DOHH2 (cell line): ENCODE results near the gene SGPL1.

Experiments
- H3F3A ChIP-seq: fragments of 200-600 bp; sonication (generic), shearing (Covaris generic); 2 replicates; pipeline ENCODE4 v1.6.0; 2016; ENCODE audit warnings: antibody characterized with exemption, mild to moderate bottlenecking; ENCODE audit not compliant: control insufficient read depth, insufficient read depth
- H3K27ac ChIP-seq: fragments of 200-600 bp; sonication (generic); 2 replicates; pipeline ENCODE4 v1.5.1; 2014; ENCODE audit warnings: low read depth, mild to moderate bottlenecking, low read length, moderate library complexity
- H3K27me3 ChIP-seq: fragments of 200-600 bp; sonication (generic); 2 replicates; pipeline ENCODE4 v1.6.1; 2014; ENCODE audit warnings: mild to moderate bottlenecking, low read length, mixed read lengths; ENCODE audit not compliant: control insufficient read depth
- H3K36me3 ChIP-seq: fragments of 200-600 bp; sonication (generic); 2 replicates; pipeline ENCODE4 v1.6.1; 2014; ENCODE audit warnings: mild to moderate bottlenecking, low read length, moderate library complexity, mixed read lengths; ENCODE audit not compliant: control insufficient read depth
- H3K4me1 ChIP-seq: fragments of 200-600 bp; sonication (generic); 2 replicates; pipeline ENCODE4 v1.6.1; 2014; ENCODE audit warnings: mild to moderate bottlenecking, low read length, mixed read lengths; ENCODE audit not compliant: control insufficient read depth
- H3K4me2 ChIP-seq: fragments of 200-600 bp; sonication (generic); 2 replicates; pipeline ENCODE4 v1.6.0; 2014; ENCODE audit warnings: mild to moderate bottlenecking, low read length, moderate library complexity
- H3K4me3 ChIP-seq: fragments of 200-600 bp; sonication (generic); 2 replicates; pipeline ENCODE4 v1.5.1; 2014; ENCODE audit warnings: mild to moderate bottlenecking, low read length, mixed read lengths
- H3K79me2 ChIP-seq: fragments of 200-600 bp; sonication (generic); 2 replicates; pipeline ENCODE4 v1.6.1; 2014; ENCODE audit warnings: mild to moderate bottlenecking, low read length, mixed read lengths; ENCODE audit not compliant: control insufficient read depth
- H3K9me2 ChIP-seq: fragments of 200-600 bp; sonication (generic); replicated peaks from 2 replicates; pipeline ENCODE4 v1.6.1; 2014; ENCODE audit warnings: mild to moderate bottlenecking, low read length, mixed read lengths; ENCODE audit not compliant: control insufficient read depth
- H3K9me3 ChIP-seq: fragments of 200-600 bp; sonication (generic); 2 replicates; pipeline ENCODE4 v1.6.1; 2014; ENCODE audit warnings: antibody characterized with exemption, low read length, mixed read lengths; ENCODE audit not compliant: control insufficient read depth, insufficient read depth
- H4K20me1 ChIP-seq: fragments of 200-600 bp; sonication (generic); 2 replicates; pipeline ENCODE4 v1.6.0; 2014; ENCODE audit warnings: low read depth, mild to moderate bottlenecking, antibody characterized with exemption, low read length, moderate library complexity; ENCODE audit not compliant: control insufficient read depth, insufficient read depth
- EZH2phosphoT487 ChIP-seq: fragments of 200-600 bp; sonication (generic); IDR thresholded peaks from 2 replicates; pipeline ENCODE4 v1.6.1; 2017; ENCODE audit warnings: borderline replicate concordance, mild to moderate bottlenecking, antibody characterized with exemption, low read length, moderate library complexity, mixed read lengths
- TF ChIP-seq, protein P1 (sequence below): fragments of 200-600 bp; sonication (generic); IDR thresholded peaks from one replicate; pipeline ENCODE4 v1.5.1; 2014; ENCODE audit warnings: antibody characterized with exemption, mild to moderate bottlenecking, low read depth, low read length; ENCODE audit not compliant: poor library complexity, severe bottlenecking

SGPL1 gene

DNA sequence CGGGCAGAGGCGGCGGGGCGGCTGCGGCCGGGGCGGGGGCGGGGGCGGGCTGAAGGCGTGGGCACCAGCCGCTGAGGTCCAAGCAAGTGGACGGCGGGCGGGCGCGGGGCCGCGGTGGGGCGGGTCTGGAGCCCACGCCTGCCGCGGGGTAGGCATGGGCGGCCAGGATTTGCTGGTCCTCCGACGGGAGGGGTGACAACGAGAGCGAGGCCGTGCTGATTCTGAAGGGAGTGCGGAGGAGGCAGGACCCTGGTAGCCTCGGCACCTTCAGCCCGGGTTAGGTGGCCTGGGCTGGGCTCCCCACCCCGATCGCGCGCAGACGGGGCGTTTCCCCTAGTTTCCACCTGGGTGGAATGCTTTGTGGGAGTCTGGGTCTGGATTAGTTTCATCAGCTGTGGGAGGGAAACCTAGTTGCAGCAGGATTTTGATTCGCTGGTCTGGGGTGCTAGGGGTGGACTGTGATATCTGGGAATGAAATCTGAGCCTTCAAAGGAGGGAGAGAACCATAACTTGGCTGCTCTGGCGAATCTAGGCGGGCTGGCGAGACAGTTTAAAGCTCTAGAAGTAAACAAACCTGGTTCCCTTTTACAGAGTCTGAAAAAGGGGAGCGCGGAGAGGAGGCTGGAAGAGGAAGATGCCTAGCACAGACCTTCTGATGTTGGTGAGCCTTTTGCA, 609 bp downstream of the SGPL1 start:
- Histone ChIP-seq H3K79me2 (peaks cover 7% of the 10 kb centered on the region), H3K27ac (no peak overlapping the region)

DNA sequence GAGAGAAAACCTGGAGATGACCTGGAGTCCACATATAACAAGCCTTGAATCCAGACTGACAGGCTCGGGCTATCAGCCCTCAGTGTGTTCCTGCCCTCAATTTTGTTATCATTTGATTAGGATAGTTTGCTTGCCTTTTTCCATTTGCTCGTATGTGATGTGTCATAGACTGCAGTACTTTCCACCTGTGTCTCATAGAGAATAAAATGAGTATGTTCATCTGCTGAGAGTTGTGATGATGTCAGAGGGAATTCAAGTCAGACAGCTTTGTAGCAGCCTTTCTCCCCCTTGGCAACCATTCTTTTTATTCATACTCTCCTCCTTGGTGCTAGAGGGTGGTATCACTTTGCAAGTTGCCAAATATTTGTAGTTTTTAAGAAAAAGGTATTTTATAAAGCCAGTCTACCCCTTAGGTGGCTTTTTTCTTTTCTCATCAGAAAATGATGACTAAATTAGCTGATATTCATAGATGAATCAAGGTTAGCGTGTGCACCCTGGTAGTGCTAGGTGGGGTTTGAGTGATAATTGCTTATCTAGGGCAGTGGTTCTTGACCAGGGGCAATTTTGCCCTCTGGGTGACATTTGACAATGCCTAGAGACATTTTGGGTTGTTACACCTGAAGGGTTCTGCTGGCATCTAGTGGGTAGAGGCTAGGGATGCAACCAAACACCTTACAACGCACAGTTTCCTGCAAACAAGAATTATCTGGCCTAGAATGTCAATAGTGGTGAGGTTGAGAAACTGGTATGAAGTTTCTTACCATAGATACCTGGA, 5.4 kb downstream of the SGPL1 start:
- H3K9me2 ChIP-seq: no peaks in the 10 kb centered on the region
- no peak overlapping the region for H3K27ac ChIP-seq
- H3K27me3 ChIP-seq: no peaks in the 10 kb centered on the region
- peaks cover 7% of the 10 kb centered on the region for H3K79me2 ChIP-seq
- H3K36me3 ChIP-seq: peaks cover 7% of the 10 kb centered on the region; the same call in 1 of the 2 replicates
- no peak overlapping the region for H3K4me3 ChIP-seq
- H3K4me2 ChIP-seq: no peak overlapping the region
- no peaks in the 10 kb centered on the region for H3K9me3 ChIP-seq
- no peaks in the 10 kb centered on the region for H4K20me1 ChIP-seq
- H3F3A ChIP-seq: 0 out of 2 replicates have a peak, but pooled peaks cover 2% of the 10 kb centered on the region
- TF ChIP-seq EZH2phosphoT487: no peak
- TF ChIP-seq, protein P1, sequence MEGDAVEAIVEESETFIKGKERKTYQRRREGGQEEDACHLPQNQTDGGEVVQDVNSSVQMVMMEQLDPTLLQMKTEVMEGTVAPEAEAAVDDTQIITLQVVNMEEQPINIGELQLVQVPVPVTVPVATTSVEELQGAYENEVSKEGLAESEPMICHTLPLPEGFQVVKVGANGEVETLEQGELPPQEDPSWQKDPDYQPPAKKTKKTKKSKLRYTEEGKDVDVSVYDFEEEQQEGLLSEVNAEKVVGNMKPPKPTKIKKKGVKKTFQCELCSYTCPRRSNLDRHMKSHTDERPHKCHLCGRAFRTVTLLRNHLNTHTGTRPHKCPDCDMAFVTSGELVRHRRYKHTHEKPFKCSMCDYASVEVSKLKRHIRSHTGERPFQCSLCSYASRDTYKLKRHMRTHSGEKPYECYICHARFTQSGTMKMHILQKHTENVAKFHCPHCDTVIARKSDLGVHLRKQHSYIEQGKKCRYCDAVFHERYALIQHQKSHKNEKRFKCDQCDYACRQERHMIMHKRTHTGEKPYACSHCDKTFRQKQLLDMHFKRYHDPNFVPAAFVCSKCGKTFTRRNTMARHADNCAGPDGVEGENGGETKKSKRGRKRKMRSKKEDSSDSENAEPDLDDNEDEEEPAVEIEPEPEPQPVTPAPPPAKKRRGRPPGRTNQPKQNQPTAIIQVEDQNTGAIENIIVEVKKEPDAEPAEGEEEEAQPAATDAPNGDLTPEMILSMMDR: no peak
- H3K4me1 ChIP-seq: peaks cover 11% of the 10 kb centered on the region

More for the DNA sequence above, 609 bp downstream of the SGPL1 start:
- no peaks in the 10 kb centered on the region for H3K9me3 ChIP-seq
- H3K27me3 ChIP-seq: no peaks in the 10 kb centered on the region
- peaks cover 7% of the 10 kb centered on the region; the same call in 1 of the 2 replicates for H3K36me3 ChIP-seq
- H4K20me1 ChIP-seq: no peaks in the 10 kb centered on the region
- H3F3A ChIP-seq: 0 out of 2 replicates have a peak, but pooled peaks cover 2% of the 10 kb centered on the region
- H3K4me1 ChIP-seq: peaks cover 12% of the 10 kb centered on the region
- TF ChIP-seq, protein P1: no peak
- no peak for TF ChIP-seq EZH2phosphoT487
- H3K4me2 ChIP-seq: peak overlapping the region; percentile 74
- H3K9me2 ChIP-seq: no peaks in the 10 kb centered on the region
- H3K4me3 ChIP-seq: peak overlapping the region; percentile 73

DNA sequence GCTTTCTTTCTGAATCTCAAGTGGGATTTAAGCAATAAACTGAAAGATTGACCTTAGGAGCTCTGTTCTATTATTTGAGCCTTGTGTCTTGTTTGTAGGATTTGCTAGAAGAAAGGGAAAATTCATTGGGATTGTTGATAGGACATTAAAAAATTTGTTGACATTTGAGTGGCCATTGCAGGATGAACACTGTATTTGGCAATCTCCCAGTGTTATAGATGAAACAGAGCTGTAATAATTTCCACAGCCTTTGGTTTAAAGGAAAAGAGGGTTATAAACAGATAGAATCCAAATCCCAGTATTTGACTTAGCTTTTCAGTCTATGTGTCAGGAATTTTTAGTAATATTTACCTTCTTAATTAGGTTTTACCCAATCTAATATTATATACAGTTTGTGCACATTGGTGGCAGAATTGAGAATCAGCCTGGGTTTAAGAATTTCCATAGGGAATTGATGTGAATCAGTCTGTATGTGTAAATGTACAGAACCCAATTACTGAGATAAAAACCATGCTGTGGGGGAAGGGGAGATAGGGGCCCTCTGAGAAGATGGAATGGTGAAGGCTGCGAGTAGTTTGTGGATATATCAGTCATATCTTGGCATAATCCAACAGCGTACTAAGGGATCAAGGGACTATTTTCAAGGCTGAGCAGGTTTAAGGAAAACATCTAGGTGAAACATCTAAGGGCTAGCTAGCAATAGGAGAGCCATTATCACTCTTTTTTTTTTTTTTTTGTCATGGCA, 6.5 kb downstream of the SGPL1 start:
- Histone ChIP-seq H3K27ac (no peak overlapping the region), H3K79me2 (no peaks in the 10 kb centered on the region), H3K36me3 (peaks cover 7% of the 10 kb centered on the region; the same call in 1 of the 2 replicates), H4K20me1 (no peaks in the 10 kb centered on the region), H3K27me3 (no peaks in the 10 kb centered on the region), H3K4me3 (no peak overlapping the region), H3K4me2 (no peak overlapping the region), H3K9me3 (no peaks in the 10 kb centered on the region), H3K4me1 (peaks cover 5% of the 10 kb centered on the region), H3K9me2 (no peaks in the 10 kb centered on the region), H3F3A (0 out of 2 replicates have a peak, but pooled peaks cover 2% of the 10 kb centered on the region)
- no peak for TF ChIP-seq EZH2phosphoT487
- TF ChIP-seq, protein P1: no peak
